Measurements from ENCODE around the gene ZBTB40. TPM values are rescaled to one million over a fixed set of nuclear protein-coding genes. Genes with fewer than 3 reads are reported as not detected.

Gene ZBTB40
- total RNA-seq, 1 experiment from 2014 or later = 25.3 TPM

DNA sequence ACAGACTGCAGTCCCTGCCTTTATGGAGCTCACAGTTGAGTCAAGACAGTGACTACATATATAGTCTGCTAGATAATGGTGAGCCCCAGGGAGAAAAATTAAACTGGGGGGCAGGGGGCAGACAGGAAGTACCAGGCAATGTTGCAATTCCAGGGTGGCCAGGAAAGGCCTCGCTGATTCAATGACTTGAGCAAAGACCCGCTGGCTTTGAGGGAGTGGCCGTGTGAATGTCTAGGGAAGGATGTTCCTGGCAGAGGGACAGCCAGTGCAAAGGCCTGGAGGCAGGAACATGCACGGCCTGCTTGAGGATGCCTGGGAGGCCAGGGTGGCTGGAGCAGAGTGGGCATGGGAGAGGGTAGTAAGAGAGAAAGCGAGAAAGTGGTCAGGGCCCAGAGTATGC is 88.7 kb downstream of the ZBTB40 start:
- TF ChIP-seq EZH2 (IDR thresholded peaks at IDR 0.05; ENCODE audit: borderline replicate concordance, low read depth, low read length, poor library complexity, severe bottlenecking) = no peak
- TF ChIP-seq, protein P1, sequence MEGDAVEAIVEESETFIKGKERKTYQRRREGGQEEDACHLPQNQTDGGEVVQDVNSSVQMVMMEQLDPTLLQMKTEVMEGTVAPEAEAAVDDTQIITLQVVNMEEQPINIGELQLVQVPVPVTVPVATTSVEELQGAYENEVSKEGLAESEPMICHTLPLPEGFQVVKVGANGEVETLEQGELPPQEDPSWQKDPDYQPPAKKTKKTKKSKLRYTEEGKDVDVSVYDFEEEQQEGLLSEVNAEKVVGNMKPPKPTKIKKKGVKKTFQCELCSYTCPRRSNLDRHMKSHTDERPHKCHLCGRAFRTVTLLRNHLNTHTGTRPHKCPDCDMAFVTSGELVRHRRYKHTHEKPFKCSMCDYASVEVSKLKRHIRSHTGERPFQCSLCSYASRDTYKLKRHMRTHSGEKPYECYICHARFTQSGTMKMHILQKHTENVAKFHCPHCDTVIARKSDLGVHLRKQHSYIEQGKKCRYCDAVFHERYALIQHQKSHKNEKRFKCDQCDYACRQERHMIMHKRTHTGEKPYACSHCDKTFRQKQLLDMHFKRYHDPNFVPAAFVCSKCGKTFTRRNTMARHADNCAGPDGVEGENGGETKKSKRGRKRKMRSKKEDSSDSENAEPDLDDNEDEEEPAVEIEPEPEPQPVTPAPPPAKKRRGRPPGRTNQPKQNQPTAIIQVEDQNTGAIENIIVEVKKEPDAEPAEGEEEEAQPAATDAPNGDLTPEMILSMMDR (conservative IDR thresholded peaks at IDR 0.05; ENCODE audit: low read depth, low read length) = no peak
- no peak for DNase-seq (ENCODE audit: low spot score)
- no peaks in the 10 kb centered on the region for H3K4me1 ChIP-seq (ENCODE audit: insufficient read depth, low read length, poor library complexity, severe bottlenecking)
- H3K27me3 ChIP-seq (replicated peaks; ENCODE audit: insufficient read depth, low read depth, low read length, poor library complexity) = peaks cover 7% of the 10 kb centered on the region
- no peak overlapping the region for H3K27ac ChIP-seq (ENCODE audit: low read depth, low read length, poor library complexity, severe bottlenecking)
- ChIA-PET POLR2A (ENCODE audit: low non-redundant PET) (no interaction called here), CTCF (no interaction called here)
- intact Hi-C loops (cut with micrococcal nuclease; ENCODE audit: unreplicated experiment) = no loop called here
- H3K9me3 ChIP-seq (ENCODE audit: low read depth, low read length, poor library complexity, severe bottlenecking) = no peaks in the 10 kb centered on the region
- BruUV-seq (replicated peaks) = no TSS peak
- H3K4me3 ChIP-seq (ENCODE audit: low read depth, low read length, poor library complexity, severe bottlenecking) = no peak overlapping the region
- H3K36me3 ChIP-seq (ENCODE audit: insufficient read depth, low read length, poor library complexity, severe bottlenecking) = no peaks in the 10 kb centered on the region

DNA sequence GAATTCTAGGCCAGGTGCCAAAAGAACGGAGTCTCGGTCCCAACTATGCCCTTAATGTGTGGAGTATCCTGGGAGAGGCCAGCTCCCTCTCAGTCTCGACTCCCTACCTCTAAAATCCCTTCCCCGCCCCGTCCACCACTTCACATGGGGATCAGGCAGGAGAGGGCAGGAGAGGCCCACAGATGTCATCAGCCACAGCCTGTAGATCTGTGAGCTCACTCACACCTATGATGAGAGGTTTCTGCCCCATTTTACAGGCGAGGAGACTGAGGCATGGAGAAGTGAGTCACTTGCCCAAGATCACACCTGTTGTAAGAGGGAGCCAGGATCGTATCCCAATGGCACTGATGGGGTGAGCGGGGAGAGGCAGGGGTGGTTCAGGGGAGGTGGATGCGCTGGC is 91.2 kb downstream of the ZBTB40 start:
- H3K4me1 ChIP-seq (ENCODE audit: insufficient read depth, low read length, poor library complexity, severe bottlenecking) = no peaks in the 10 kb centered on the region
- H3K27ac ChIP-seq (ENCODE audit: low read depth, low read length, poor library complexity, severe bottlenecking) = no peak overlapping the region
- no peak for DNase-seq (ENCODE audit: low spot score)
- BruUV-seq (replicated peaks) = no TSS peak
- peaks cover 33% of the 10 kb centered on the region for H3K27me3 ChIP-seq (replicated peaks; ENCODE audit: insufficient read depth, low read depth, low read length, poor library complexity)
- H3K4me3 ChIP-seq (ENCODE audit: low read depth, low read length, poor library complexity, severe bottlenecking) = no peak overlapping the region
- intact Hi-C loops (cut with micrococcal nuclease; ENCODE audit: unreplicated experiment) = no loop called here
- ChIA-PET CTCF (no interaction called here), POLR2A (ENCODE audit: low non-redundant PET) (interaction anchor here (0.6 kb wide), 1 partner anchor 390 kb away, joined by 4 read pairs; no protein-coding TSS in a partner anchor)
- no peak for TF ChIP-seq EZH2 (IDR thresholded peaks at IDR 0.05; ENCODE audit: borderline replicate concordance, low read depth, low read length, poor library complexity, severe bottlenecking)
- TF ChIP-seq, protein P1 (conservative IDR thresholded peaks at IDR 0.05; ENCODE audit: low read depth, low read length) = no peak
- no peaks in the 10 kb centered on the region for H3K9me3 ChIP-seq (ENCODE audit: low read depth, low read length, poor library complexity, severe bottlenecking)
- H3K36me3 ChIP-seq (ENCODE audit: insufficient read depth, low read length, poor library complexity, severe bottlenecking) = no peaks in the 10 kb centered on the region

DNA sequence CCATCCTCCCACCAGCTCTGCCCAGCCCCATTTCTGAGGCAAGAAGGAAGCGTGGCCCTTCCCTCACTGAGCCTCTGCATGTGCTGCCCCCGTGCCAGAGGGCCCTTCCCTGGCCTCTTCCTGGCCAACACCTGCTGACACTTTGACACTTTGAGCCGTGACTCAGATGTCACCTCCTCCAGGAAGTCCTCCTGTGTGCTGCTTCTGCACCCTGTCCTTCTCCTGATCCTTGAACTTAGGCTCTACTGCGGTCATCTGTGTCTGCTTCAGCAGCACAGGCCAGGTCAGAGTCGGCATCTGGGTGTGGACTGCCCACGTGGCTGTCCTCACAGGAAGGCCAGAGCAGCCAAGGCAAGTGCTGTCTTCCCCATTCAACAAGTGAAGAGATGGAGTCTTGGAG is 92.0 kb downstream of the ZBTB40 start:
- intact Hi-C loops (cut with micrococcal nuclease; ENCODE audit: unreplicated experiment) = no loop called here
- ChIA-PET CTCF (no interaction called here), POLR2A (ENCODE audit: low non-redundant PET) (no interaction called here)
- no TSS peak for BruUV-seq (replicated peaks)
- Histone ChIP-seq H3K27me3 (replicated peaks; ENCODE audit: insufficient read depth, low read depth, low read length, poor library complexity) (peaks cover 41% of the 10 kb centered on the region), H3K36me3 (ENCODE audit: insufficient read depth, low read length, poor library complexity, severe bottlenecking) (no peaks in the 10 kb centered on the region), H3K4me3 (ENCODE audit: low read depth, low read length, poor library complexity, severe bottlenecking) (no peak overlapping the region), H3K27ac (ENCODE audit: low read depth, low read length, poor library complexity, severe bottlenecking) (no peak overlapping the region), H3K9me3 (ENCODE audit: low read depth, low read length, poor library complexity, severe bottlenecking) (no peaks in the 10 kb centered on the region), H3K4me1 (ENCODE audit: insufficient read depth, low read length, poor library complexity, severe bottlenecking) (no peaks in the 10 kb centered on the region)
- no peak for DNase-seq (ENCODE audit: low spot score)
- TF ChIP-seq, protein P1 (conservative IDR thresholded peaks at IDR 0.05; ENCODE audit: low read depth, low read length) = no peak
- TF ChIP-seq EZH2 (IDR thresholded peaks at IDR 0.05; ENCODE audit: borderline replicate concordance, low read depth, low read length, poor library complexity, severe bottlenecking) = no peak
